PC-3 (cell line): ENCODE results near the gene SMTNL1.

Experiments
- EZH2 ChIP-seq: fragments of 300-600 bp; sonication (generic); IDR thresholded peaks from one replicate; pipeline ENCODE4 v1.6.1; 2017; ENCODE audit warnings: antibody characterized with exemption, mild to moderate bottlenecking, low read length; ENCODE audit not compliant: unreplicated experiment
- EZH2phosphoT487 ChIP-seq: fragments of 300-600 bp; sonication (generic); IDR thresholded peaks from 2 replicates; pipeline ENCODE4 v1.6.1; 2018; ENCODE audit warnings: mild to moderate bottlenecking, antibody characterized with exemption, low read length, borderline replicate concordance
- TF ChIP-seq, protein P1 (sequence below): fragments of 300-600 bp; sonication (generic); conservative IDR thresholded peaks from 2 replicates; pipeline ENCODE4 v1.5.1; 2017; ENCODE audit warnings: antibody characterized with exemption, low read depth, mild to moderate bottlenecking, low read length

DNA sequence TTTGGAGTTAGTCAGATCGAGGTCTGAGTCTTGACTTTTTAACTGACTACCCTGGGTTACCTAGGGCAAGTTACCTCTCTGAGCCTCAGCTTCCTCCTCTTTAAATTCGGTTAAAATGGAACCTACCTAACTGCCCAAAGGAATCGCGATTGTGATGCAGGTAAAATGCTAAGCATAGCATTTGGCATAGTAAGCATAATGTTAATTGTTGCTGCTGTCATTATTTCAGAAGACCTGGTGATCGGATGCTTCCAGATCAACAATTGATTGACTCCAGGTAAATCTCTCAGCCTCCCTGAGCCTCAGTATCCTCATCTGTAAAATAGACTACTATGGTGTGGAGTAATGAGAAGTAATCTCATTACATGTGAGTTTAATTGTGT lies 21.3 kb upstream of the SMTNL1 start:
- TF ChIP-seq, protein P1, sequence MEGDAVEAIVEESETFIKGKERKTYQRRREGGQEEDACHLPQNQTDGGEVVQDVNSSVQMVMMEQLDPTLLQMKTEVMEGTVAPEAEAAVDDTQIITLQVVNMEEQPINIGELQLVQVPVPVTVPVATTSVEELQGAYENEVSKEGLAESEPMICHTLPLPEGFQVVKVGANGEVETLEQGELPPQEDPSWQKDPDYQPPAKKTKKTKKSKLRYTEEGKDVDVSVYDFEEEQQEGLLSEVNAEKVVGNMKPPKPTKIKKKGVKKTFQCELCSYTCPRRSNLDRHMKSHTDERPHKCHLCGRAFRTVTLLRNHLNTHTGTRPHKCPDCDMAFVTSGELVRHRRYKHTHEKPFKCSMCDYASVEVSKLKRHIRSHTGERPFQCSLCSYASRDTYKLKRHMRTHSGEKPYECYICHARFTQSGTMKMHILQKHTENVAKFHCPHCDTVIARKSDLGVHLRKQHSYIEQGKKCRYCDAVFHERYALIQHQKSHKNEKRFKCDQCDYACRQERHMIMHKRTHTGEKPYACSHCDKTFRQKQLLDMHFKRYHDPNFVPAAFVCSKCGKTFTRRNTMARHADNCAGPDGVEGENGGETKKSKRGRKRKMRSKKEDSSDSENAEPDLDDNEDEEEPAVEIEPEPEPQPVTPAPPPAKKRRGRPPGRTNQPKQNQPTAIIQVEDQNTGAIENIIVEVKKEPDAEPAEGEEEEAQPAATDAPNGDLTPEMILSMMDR = no peak
- TF ChIP-seq EZH2 (no peak), EZH2phosphoT487 (no peak)
